HG02571 (cell line): Measurements from ENCODE around the gene STON2.

Experiments used
- ATAC-seq: cut with Tn5 transposase; IDR thresholded peaks from one replicate; pipeline ENCODE4 v1.9.1; 2021; ENCODE audit warnings: mild to moderate bottlenecking, moderate library complexity; ENCODE audit not compliant: unreplicated experiment

STON2 gene

DNA sequence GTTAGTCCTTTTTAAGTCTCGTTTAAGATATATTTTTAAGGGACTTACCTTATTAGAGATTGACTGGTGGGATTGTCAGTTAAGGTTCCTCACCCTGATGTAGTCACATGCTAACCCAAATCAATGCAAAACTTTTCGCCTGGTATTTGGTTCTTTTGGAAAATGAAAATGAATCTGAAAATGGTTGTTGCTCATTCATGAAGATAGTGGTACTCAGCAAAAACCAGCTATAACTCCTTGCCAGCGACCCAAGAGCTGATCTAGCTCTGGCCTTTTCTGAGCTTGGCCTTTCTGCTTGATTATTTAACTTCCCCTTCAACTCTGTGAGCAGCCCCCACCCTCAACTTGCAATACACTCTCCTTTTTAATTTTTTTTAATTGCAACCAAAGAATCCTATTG is 94.4 kb downstream of the STON2 start:
- ATAC-seq, result no peak

DNA sequence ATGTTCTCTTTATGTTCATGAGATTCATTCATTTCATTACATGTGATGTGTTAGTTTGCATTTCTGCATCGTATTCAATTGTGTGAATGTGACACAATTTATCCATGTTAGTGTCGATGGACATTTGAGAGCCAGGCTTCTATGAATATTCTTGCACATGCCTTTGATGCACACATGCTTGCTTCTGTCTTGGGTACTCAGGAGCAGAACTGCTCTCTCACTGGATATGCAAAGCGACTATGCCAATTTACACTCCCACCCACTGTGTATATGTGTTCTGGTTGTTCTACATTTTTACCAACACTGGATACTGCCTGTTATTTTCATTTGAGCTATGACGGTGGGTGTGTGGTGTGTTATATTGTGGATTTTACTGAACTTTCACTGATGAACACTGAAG is 95.1 kb downstream of the STON2 start:
- no peak for ATAC-seq

DNA sequence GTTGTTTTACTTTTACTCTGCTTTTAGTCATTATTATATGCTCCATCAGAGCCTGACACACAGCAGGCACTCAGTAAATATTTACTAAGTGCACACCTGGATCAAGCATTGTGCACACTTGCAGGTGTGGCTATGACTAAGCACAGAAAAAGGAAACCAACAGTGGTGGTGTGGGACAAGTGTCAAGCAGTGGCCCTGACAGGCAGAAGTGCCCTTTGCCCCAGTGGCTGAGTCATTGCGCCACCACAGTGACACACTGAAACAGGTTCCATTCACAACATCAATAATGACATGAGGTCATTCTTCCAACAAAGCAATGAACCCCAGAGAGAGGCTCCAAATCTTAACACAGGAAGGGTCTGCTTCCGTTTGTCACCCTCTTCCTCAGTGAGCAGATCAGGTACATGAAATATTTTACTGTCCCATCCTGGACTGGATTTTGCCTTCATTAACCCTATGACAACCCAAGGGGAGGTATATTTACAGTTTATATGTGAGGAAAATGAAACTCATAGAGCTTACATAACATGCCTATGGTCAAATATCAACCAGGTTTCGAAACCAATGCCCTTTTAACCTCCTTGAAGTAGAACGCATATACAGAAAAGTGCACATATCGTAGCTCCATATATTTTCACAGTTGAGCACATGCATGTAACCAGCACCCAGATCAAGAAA is 96.7 kb downstream of the STON2 start:
- peak; percentile 94 for ATAC-seq

DNA sequence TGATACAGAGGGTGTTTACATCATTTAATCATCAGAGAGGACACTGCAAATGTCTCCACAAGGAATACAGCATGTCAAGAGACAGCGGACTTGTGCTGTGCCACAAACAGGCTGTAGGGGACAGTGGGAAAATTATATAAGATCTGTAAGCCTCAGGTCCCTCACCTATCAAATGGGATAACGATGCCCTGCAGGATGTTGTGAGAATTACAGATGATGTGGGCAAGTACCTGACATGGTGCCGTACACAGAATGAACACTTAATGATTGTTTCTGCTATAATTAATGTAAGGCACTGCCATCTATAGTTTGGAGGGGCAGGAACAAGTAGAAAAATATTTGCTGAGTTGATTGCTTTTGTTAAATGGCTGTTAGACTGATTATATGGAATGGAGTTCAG is 97.5 kb downstream of the STON2 start:
- ATAC-seq, result no peak

DNA sequence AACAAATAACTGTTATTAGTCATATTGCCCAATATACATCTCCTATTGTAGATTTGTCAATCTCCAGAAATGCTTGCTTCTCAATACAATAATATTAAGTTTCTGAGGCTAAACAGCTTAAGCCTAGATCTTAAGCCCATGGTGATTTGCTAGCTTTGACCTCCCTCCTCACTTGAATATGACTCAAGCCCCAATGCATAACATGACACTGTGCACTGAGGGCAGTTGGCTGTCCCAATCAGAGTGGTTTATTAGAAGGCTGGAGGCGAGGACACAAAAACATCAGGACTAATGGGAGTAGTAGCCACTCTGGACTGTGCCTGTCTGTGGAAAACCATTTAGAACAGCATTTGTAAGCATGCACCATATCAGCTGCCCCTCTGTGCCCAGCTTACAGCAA is 98.3 kb downstream of the STON2 start:
- ATAC-seq, result no peak

DNA sequence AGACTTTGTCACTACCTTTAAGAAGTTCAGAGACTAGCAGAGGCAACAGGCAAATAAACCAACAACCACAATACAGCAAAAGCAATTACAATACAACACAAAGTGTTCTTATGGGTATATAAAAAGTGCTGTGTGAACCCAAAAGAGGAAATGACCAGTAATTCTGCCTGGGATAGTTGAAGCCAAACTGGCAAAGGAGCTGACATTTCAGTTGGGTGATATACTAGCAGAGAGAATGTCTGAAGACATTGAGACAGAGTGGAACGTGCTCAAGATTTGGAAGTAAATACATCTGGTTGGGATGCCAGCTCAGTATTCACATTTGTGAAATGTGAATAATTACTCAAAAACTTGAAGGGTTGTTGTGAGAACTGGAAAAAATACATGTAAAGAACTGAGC is 98.8 kb downstream of the STON2 start:
- no peak for ATAC-seq

DNA sequence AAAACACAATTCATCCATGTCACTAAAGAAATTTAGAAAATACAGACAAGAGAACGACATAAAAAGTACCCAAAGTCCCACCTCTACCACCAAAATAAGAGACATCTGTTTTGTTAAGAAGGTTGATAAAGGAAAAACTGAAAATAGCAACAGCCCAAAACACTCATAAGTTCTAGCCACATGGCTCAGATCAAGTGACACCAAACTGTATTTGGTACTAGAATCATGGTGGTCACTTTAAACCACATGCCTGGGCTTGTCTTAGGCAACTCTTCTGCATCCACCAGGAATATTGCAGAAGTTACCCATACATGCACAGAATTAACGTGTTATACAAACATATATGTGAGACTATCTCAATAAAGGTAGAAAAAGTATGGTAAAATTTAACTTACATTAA is 101.2 kb downstream of the STON2 start:
- ATAC-seq, result no peak

DNA sequence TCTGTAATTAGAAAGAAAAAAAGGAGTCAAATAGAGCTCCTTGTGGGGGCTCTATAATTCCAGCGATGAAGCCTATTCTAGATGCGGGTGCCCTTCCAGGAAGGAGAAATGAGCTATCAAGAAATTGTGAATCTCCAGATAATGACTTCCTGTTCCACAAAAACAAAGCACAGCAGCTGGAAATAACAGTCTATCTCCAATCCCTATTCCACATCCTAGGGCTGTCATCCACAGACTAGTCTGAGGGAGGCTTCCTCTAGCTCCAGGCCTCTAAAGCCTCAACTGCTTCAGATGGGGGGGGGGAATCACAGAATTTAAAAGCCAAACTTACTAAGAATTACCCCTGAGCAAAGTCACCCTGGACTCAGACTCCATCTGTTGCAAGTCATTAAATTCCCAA is 102.0 kb downstream of the STON2 start:
- no peak for ATAC-seq

DNA sequence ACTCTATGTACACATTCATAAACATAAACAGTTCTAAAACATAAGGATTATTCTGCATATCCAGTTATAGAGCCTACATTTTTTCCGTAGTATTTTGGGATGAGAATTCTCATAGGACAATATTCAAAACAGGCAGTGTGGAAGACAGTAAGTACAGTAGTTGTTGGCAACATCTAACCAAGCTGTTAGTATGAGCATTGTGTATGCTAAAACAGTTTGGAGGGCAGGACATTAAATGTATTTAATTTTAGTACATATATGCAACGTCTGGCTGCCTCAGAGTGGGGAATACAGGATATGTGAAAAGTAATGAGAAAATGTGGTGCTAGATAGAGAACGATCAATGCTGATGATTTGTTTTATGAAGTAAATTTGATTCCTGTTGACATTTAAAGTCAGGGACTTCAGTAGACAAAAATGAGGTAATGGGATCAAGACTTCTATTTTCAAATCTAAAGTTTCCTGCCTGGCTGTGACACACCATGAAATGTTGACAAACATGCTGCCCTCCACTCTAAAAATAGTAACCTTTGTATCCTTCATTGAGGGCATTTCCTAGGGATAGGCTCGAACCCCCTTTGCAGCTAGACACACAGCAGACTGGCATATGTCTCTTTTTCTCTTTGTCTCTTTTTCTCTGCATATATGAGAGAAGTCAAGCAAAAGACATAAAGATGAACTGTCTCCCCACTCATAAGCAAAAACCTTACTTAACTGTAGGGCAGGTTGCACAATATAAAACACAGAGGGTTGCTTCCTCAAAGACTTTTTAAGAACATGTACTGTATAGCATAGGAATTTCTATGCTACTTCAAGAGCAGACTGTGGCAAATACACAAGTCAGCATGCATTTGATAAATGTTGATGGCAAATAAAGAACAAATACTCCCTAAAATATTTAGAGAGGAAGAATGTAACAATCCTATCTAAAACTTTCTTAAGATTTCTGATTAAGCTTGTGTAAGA is 103.9 kb downstream of the STON2 start:
- no peak for ATAC-seq

DNA sequence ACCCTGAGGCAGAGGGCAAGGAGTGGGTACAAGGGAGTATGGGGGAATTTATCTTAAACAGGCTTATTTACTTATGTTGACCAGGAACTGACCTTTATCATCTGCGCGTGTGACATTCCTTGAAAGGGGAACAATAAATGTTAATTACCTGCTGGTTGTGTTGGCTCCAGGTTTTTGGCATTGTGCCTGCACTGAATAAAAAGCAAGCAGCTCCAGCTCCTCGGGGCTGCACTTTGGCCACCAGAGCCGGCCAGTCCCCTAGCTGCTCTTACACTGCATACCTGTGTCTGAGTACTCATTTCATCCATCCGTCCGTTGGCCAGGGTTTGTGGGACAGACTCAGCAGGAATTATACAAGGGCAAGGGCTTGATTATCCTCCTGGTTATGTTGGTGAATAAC is 110.6 kb downstream of the STON2 start:
- no peak for ATAC-seq

DNA sequence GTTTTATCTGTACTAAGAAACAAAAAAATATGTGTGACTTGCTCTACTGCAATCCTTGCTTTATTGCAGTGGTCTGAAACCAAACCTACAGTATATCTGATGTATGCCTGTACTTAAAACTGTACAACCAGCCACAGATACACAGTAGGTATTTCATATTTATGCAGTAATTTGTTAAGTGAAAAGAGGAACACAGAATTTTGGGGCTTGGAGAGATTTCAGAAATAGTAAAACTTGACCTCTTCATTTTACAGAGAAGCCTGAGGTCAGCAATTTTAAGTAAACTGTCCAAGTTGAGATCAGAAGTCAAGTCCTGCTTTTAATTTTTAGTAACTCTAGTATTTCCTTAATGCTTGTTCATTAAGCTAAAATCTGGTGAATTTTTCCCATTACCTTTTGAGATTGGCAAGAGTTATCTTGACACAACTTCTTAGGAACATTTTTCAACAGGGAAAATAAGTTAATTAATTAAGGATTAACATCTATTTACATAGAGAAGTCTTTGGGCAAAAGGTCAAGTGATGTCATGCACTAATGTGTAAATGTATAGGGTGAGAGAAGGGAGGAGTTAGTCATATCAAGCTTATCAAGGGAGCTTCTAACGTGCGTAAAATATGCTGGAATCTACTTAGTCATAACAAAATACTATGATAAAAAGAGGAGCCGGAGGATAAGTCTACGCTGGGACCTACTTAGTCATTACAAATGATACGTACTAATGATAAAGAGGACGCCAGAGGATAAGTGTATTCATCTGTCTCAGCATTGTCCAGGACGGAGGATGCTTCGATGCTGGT is 113.4 kb downstream of the STON2 start:
- ATAC-seq, result no peak

DNA sequence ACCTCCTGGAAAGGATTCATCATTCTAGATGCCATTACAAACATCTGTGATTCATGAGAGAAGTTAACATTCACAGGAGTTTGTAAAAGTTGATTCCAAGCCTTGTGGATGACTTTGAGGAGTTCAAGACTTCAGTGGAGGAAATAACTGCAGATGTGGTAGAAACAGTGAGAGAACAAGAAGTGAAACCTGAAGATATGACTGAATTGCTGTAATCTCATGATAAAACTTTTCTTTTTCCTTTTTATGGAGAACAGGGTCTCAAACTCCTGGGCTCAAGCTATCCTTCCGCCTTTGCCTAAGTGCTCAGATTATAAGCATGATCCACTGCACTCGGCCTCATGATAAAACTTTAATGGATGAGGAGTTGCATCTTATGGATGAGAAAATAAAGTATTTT is 114.9 kb downstream of the STON2 start:
- ATAC-seq, result no peak

DNA sequence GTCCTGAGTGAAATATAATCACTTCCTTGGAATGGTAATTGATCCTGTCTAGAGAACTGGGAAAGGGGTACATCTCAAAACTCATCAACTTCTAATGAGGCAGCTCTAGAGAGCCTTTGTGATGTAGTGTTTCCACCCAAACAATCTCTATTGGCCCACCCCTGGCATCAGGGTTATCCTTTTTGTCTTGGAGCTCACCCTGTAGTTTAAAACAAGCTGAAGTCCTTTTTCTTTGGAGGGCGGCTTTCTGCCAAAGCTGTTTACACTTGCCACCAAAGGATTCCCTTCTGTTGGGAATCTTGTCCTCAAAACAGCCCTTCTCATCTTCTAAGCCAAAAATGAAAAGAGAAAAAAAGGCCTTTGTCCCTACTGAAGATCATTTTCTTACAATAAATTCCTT is 118.8 kb downstream of the STON2 start:
- ATAC-seq, result no peak

DNA sequence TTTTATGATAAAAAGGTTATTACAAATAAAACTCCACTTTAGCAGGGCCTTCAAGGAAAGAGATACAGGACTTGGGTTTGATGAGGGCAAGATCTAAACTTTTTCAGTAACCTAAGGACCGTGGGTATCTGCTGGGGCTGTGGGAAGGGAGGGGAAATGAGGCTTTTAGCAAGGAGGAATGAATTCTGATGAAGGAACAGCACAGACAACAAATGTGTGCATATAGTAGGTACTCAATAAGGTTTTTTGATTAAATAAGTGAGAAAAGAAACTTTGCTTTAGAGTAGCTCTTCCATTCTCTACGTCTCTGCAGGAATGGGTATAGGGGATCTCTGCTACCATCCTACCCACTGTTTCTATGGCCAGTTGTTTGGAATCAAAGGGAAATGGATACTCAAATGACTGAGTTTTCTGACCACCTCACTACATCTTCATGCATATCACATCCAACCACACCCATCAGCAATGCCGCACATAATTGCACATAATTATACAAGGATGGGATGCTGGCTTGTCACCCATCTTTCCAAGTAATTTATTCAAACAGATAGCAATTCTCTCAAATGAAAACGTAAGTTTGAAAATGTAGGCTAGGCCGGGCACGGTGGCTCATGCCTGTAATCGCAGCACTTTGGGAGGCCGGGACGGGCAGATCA is 119.9 kb downstream of the STON2 start:
- ATAC-seq, result no peak

DNA sequence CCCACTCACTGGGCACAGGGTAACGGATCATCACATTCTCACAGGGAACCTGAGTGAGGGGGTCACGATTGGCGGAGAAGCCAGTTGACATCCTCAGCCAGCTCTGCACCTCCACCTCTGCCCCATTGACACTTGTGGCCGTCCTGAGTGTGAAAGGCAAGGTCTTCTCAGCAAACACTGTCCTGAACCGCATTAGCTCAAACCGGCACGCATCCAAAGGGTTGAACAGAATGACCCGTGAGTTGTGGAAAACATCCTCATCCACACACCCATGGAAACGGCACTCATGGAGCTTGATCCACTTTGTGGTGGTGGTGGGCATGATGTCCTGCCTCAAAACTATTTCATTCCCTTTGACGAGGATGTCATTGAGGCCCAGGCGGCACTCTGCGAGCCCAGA is 123.0 kb downstream of the STON2 start:
- no peak for ATAC-seq

DNA sequence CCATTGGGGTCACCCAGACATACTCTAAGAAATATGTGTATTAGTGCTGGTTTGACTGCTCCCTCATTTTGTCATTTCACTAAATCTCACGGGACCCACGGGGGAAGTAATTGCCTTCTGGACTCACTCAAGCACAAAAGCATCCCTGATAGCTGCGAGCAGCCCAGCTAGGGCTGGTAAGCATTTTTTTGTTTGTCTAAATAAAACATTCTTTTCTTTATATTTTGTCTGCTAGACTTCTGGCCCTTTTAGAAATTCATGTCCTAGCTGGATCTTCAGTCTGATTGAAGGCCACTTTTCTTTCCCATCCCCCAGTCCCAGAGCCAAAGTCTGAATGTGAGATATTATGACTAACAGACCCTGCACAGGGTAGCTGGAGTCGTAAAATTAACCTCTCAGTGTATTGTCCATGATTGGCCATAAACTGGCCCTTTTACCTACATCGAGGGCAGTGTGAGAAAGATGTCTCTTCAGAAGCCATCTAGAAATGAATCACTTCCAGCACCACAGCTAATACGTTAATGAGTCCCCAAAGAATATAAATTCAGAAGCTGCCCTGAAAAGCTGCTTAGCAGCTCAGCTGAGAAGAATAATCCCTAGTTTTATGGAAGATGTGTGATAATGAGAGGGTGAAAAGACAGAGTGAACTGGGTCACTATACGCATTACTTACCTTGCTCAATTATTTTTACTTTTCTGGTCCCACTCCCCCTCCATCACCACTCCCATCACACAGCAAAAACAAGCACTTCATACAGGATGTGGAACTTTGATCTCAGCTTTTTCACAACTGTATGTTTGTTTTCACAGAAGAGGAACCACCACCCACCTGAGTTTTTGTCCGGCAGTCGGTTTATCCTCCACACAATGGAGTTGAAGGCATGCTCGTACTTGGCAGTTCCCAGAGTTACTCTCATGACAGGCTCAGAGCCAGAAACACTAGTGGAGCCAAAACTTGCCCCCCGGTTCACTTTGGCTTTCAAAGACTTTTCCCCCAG is 123.8 kb downstream of the STON2 start:
- ATAC-seq, result no peak

DNA sequence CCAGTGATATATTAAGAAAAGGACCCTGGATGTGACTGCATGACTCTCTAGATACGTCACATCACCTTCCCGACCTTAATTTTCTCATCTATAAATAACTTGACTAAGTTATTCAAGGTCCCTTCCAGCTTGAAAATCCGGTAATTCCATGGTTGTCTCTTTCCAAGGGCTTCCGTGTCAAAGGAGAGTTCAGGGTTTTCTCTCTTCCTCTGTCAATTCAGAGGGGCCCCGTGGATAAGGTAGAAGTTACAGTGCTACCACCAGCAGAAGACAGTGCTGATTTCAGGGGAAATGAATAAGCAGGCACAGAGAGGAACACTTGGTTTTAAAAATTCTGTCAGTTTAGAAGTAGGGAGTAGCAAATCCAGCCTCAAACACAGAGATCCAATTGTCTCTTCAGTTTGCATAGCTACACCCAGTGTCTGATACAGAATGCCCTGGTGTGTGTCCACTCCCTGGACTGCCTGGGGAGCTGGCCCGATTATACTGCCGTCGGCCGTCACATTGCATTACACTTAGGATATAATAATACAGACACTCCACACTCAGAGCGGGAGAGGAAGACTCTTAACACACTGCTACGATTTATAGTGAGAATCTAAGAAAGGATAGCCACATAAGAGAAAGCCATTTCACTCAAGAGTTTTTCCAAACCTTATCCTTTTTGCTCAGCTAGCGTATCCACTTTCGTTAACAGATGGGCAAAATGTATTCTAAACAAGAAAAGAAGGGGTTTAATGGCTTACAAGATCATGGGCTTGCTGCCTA is 124.6 kb downstream of the STON2 start:
- ATAC-seq, result no peak

DNA sequence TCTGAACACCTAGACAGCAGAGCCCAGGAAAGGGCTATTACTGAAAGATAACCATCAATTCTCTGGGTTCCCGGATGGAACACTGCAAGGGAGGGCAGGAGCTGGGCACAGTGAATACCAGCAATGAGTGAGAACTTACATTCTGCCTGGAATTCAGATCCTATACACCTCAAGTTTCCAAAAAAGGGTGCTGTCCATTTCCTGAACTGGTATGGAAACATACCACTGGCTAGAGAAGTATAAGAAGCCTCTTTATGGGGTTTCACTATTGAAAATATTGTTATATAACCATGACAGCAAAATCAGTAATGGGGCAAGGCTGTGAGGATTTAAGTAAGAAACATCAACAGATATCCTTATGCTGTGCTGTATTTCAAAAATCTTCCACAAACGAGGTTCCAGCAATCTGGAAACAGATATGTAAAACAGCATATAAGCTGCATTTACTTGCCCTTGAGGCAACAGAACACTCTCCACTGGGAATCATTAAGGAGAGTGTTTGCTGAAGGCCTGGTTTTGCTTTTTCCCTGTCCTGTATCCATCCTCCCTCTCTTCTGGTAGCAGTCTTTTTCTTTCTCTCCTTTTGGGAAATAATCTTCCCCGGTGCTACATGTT is 126.1 kb downstream of the STON2 start:
- ATAC-seq, result no peak

DNA sequence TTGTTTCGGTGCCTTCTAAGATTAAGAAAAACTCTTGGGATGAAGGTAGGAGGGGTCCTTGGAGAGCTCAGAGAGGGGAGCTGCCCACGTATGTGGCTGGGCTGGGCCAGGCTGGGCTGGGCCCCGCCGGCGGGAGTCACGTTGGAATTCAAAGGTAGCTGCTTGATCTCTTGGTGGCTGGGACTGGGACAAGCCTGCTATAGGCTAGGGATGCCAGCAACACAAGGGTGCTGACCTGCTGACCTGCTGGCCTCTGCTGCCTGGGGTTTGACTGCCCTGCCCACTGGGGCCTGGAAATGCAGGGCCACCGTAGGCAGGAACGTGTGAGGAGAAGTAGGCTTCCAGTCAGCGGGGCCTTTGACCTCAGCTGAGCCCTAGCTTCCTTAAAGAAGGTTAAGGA is 126.6 kb downstream of the STON2 start:
- ATAC-seq, result no peak
